ENCODE measurements around the gene PLA2G1B. TPM values are rescaled to one million over a fixed set of nuclear protein-coding genes. Genes with fewer than 3 reads are reported as not detected.

PLA2G1B gene
- not detected in 2 replicates for total RNA-seq

- no peak for DNase-seq
Measured at GRCh38 chr12:120327593-120327992, at the start of gene PLA2G1B. TSS of gene PLA2G1B (minus strand) at chr12:120327779. CDS start at chr12:120327753, 26 bp downstream.

- no peak for DNase-seq
Measured at GRCh38 chr12:120376934-120377572, 49.5 kb upstream of the PLA2G1B start.

- no peak for DNase-seq
Measured at GRCh38 chr12:120376416-120376815, 48.8 kb upstream of the PLA2G1B start.

GRCh38 chr12:120376009-120376408, 48.4 kb upstream of the PLA2G1B start:
- no peak for DNase-seq

GRCh38 chr12:120373683-120374082, 46.1 kb upstream of the PLA2G1B start:
- DNase-seq, result no peak

GRCh38 chr12:120370343-120371243, 43.0 kb upstream of the PLA2G1B start:
- no peak for DNase-seq

GRCh38 chr12:120369603-120370342, 42.2 kb upstream of the PLA2G1B start:
- no peak for DNase-seq

- no peak for DNase-seq
Measured at GRCh38 chr12:120368789-120369602, 41.4 kb upstream of the PLA2G1B start, which contains the start of gene MSI1. TSS of gene MSI1 (minus strand) at chr12:120369164. CDS start at chr12:120369091, 73 bp downstream.

- DNase-seq, result no peak
Measured at GRCh38 chr12:120367924-120368788, 40.6 kb upstream of the PLA2G1B start.

- DNase-seq, result peak; percentile 21
Measured at GRCh38 chr12:120367233-120367923, 39.8 kb upstream of the PLA2G1B start.

GRCh38 chr12:120366845-120367232, 39.3 kb upstream of the PLA2G1B start:
- DNase-seq, result no peak

GRCh38 chr12:120366341-120366705, 38.7 kb upstream of the PLA2G1B start:
- DNase-seq, result no peak

- DNase-seq, result no peak
Measured at GRCh38 chr12:120365675-120366340, 38.2 kb upstream of the PLA2G1B start.

GRCh38 chr12:120364487-120364886, 36.9 kb upstream of the PLA2G1B start:
- DNase-seq, result no peak

GRCh38 chr12:120363274-120363855, 35.8 kb upstream of the PLA2G1B start:
- no peak for DNase-seq

- DNase-seq, result no peak
Measured at GRCh38 chr12:120362516-120363273, 35.1 kb upstream of the PLA2G1B start.

- peak; percentile 84 for DNase-seq
Measured at GRCh38 chr12:120361506-120362208, 34.1 kb upstream of the PLA2G1B start.

GRCh38 chr12:120359128-120359527, 31.5 kb upstream of the PLA2G1B start:
- DNase-seq, result no peak
